IPS DF 6.9 (cell line): ENCODE data around the gene PHKA2.
A peak's percentile ranks its signal among the peaks of the same experiment; 100 is the strongest.
"Not testable (repeated sequence)": the region's sequence is repeated elsewhere in the genome, so short reads cannot be mapped to it uniquely, and the experiment has no call there.

ENCODE experiments used
- DNase-seq: peaks from one replicate; pipeline ENCODE4 v3.0.0-alpha.2; 2013; ENCODE audit warnings: low read depth, low spot score
- H3K27ac ChIP-seq: one replicate; pipeline ENCODE4 v1.5.1; 2013; ENCODE audit warnings: low read length, control low read depth
- H3K27me3 ChIP-seq: 2 replicates; pipeline ENCODE4 v1.6.1; 2013; ENCODE audit warnings: mild to moderate bottlenecking, low read length; ENCODE audit not compliant: control insufficient read depth, insufficient read depth
- H3K36me3 ChIP-seq: 2 replicates; pipeline ENCODE4 v1.6.1; 2013; ENCODE audit warnings: low read length; ENCODE audit not compliant: control insufficient read depth, insufficient read depth
- H3K4me1 ChIP-seq: 2 replicates; pipeline ENCODE4 v1.6.1; 2013; ENCODE audit warnings: low read length; ENCODE audit not compliant: control insufficient read depth, insufficient read depth
- H3K4me3 ChIP-seq: 2 replicates; pipeline ENCODE4 v1.5.1; 2013; ENCODE audit warnings: mild to moderate bottlenecking, low read length
- H3K9me3 ChIP-seq: 2 replicates; pipeline ENCODE4 v1.6.1; 2013; ENCODE audit warnings: low read length, inconsistent platforms; ENCODE audit not compliant: control insufficient read depth, insufficient read depth
- WGBS: extraction: QIAGEN DNeasy Blood & Tissue Kit; methylation state at CpG from one replicate; pipeline ENCODE4 v1.1.7; 2013; ENCODE audit warnings: mixed read lengths, missing lambda C conversion rate; ENCODE audit not compliant: insufficient read length, insufficient coverage; 5-methylcytosine and 5-hydroxymethylcytosine counted together

Gene PHKA2

GRCh38 chrX:18983666-18984380 lies at the start of gene PHKA2:
PHKA2 (minus strand) TSS chrX:18984114; CDS start chrX:18983932, 182 bp downstream.
- no peaks in the 10 kb centered on the region for H3K27me3 ChIP-seq
- DNase-seq: no peak
- H3K36me3 ChIP-seq: no peaks in the 10 kb centered on the region
- H3K4me3 ChIP-seq: peak within 1 kb of the TSS; percentile 84; the same call in 1 of the 2 replicates
- H3K4me1 ChIP-seq: no peaks in the 10 kb centered on the region
- no CpG with 5 or more reads among the region's 64 CpGs for WGBS
- H3K9me3 ChIP-seq: no peaks in the 10 kb centered on the region
- no peak within 1 kb of the TSS for H3K27ac ChIP-seq

GRCh38 chrX:19030805-19031204 lies 46.9 kb upstream of the PHKA2 start:
- no peaks in the 10 kb centered on the region for H3K9me3 ChIP-seq
- H3K4me1 ChIP-seq: no peaks in the 10 kb centered on the region
- no peak overlapping the region for H3K4me3 ChIP-seq
- H3K36me3 ChIP-seq: no peaks in the 10 kb centered on the region
- DNase-seq: no peak
- H3K27me3 ChIP-seq: no peaks in the 10 kb centered on the region
- WGBS: no CpG with 5 or more reads among the region's 3 CpGs
- H3K27ac ChIP-seq: no peak overlapping the region

- Histone ChIP-seq H3K27me3 (no peaks in the 10 kb centered on the region), H3K36me3 (no peaks in the 10 kb centered on the region), H3K4me1 (no peaks in the 10 kb centered on the region), H3K27ac (no peak overlapping the region), H3K4me3 (no peak overlapping the region), H3K9me3 (no peaks in the 10 kb centered on the region)
- WGBS: no CpG with 5 or more reads among the region's 6 CpGs
- DNase-seq: no peak
These were observed 44.6 kb upstream of the PHKA2 start for GRCh38 chrX:19028560-19028959.

GRCh38 chrX:19024366-19024765 lies 40.5 kb upstream of the PHKA2 start:
- DNase-seq: no peak
- Histone ChIP-seq H3K9me3 (no peaks in the 10 kb centered on the region), H3K27me3 (no peaks in the 10 kb centered on the region), H3K27ac (no peak overlapping the region), H3K4me3 (no peak overlapping the region), H3K4me1 (no peaks in the 10 kb centered on the region), H3K36me3 (no peaks in the 10 kb centered on the region)
- WGBS: no CpG with 5 or more reads among the region's 4 CpGs

GRCh38 chrX:19019996-19020395 lies 36.1 kb upstream of the PHKA2 start:
- Histone ChIP-seq H3K4me1 (no peaks in the 10 kb centered on the region), H3K9me3 (no peaks in the 10 kb centered on the region), H3K27me3 (no peaks in the 10 kb centered on the region), H3K36me3 (no peaks in the 10 kb centered on the region), H3K4me3 (no peak overlapping the region), H3K27ac (no peak overlapping the region)
- WGBS: no CpG with 5 or more reads among the region's 2 CpGs
- DNase-seq: no peak

GRCh38 chrX:19017271-19017670 lies 33.4 kb upstream of the PHKA2 start:
- Histone ChIP-seq H3K4me3 (no peak overlapping the region), H3K27me3 (no peaks in the 10 kb centered on the region), H3K4me1 (no peaks in the 10 kb centered on the region), H3K36me3 (no peaks in the 10 kb centered on the region), H3K27ac (no peak overlapping the region), H3K9me3 (no peaks in the 10 kb centered on the region)
- WGBS: no CpG with 5 or more reads among the region's 3 CpGs
- no peak for DNase-seq

GRCh38 chrX:19016614-19017013 lies 32.7 kb upstream of the PHKA2 start:
- not testable (repeated sequence) for H3K4me1 ChIP-seq, H3K9me3 ChIP-seq, DNase-seq, H3K27me3 ChIP-seq, H3K36me3 ChIP-seq, H3K4me3 ChIP-seq, H3K27ac ChIP-seq
- no CpG with 5 or more reads among the region's 8 CpGs for WGBS

GRCh38 chrX:19007868-19008267 lies 24.0 kb upstream of the PHKA2 start:
- H3K4me3 ChIP-seq: no peak overlapping the region
- H3K4me1 ChIP-seq: no peaks in the 10 kb centered on the region
- no CpG with 5 or more reads among the region's 4 CpGs for WGBS
- H3K9me3 ChIP-seq: no peaks in the 10 kb centered on the region
- no peak for DNase-seq
- no peak overlapping the region for H3K27ac ChIP-seq
- H3K27me3 ChIP-seq: no peaks in the 10 kb centered on the region
- H3K36me3 ChIP-seq: no peaks in the 10 kb centered on the region

- DNase-seq: no peak
- Histone ChIP-seq H3K4me3 (no peak overlapping the region), H3K9me3 (no peaks in the 10 kb centered on the region), H3K27me3 (no peaks in the 10 kb centered on the region), H3K27ac (no peak overlapping the region), H3K4me1 (no peaks in the 10 kb centered on the region), H3K36me3 (no peaks in the 10 kb centered on the region)
- WGBS: no CpG with 5 or more reads among the region's 7 CpGs
These were observed 23.1 kb upstream of the PHKA2 start for GRCh38 chrX:19007011-19007410.

- WGBS: no CpG with 5 or more reads among the region's 4 CpGs
- no peak for DNase-seq
- H3K9me3 ChIP-seq: no peaks in the 10 kb centered on the region
- H3K4me3 ChIP-seq: no peak overlapping the region
- no peaks in the 10 kb centered on the region for H3K4me1 ChIP-seq
- no peaks in the 10 kb centered on the region for H3K27me3 ChIP-seq
- H3K36me3 ChIP-seq: no peaks in the 10 kb centered on the region
- H3K27ac ChIP-seq: no peak overlapping the region
These were observed 22.0 kb upstream of the PHKA2 start for GRCh38 chrX:19005909-19006308.

- no peak overlapping the region for H3K4me3 ChIP-seq
- H3K27me3 ChIP-seq: no peaks in the 10 kb centered on the region
- no peaks in the 10 kb centered on the region for H3K9me3 ChIP-seq
- H3K27ac ChIP-seq: no peak overlapping the region
- H3K4me1 ChIP-seq: no peaks in the 10 kb centered on the region; the same call in 1 of the 2 replicates
- no peaks in the 10 kb centered on the region for H3K36me3 ChIP-seq
- WGBS: no CpG with 5 or more reads among the region's 5 CpGs
- no peak for DNase-seq
These were observed 19.8 kb upstream of the PHKA2 start for GRCh38 chrX:19003756-19004155.
